A673 (cell line): ENCODE measurements around the gene CDKAL1. TPM values are rescaled to one million over a fixed set of nuclear protein-coding genes. Genes with fewer than 3 reads are reported as not detected.

Source experiments
- BruUV-seq: library from RNA; stranded (reverse); fragments of 400-500 nt; replicated peaks from 2 replicates; lab custom pipeline; 2021; lab: Mats Ljungman, UMichigan
- CTCF ChIA-PET: fragments of 300-600 bp; sonication (Branson Sonifier 250); formaldehyde crosslinking; loops from one replicate; lab custom pipeline; 2022; ENCODE audit warnings: antibody characterized with exemption; lab: Charles Lee
- POLR2A ChIA-PET: fragments of 300-600 bp; sonication (Branson Sonifier 250); formaldehyde crosslinking; loops from one replicate; lab custom pipeline; 2022; ENCODE audit warnings: antibody characterized with exemption; ENCODE audit not compliant: low non-redundant PET; lab: Charles Lee
- DNase-seq: peaks from one replicate; pipeline ENCODE4 v3.0.0-alpha.2; 2015; ENCODE audit warnings: low spot score
- H3K27ac ChIP-seq: fragments of 200-600 bp; sonication (generic); 2 replicates; pipeline ENCODE4 v1.5.1; 2016; ENCODE audit warnings: mixed run types, low read depth, mild to moderate bottlenecking, mixed read lengths, antibody characterized with exemption, low read length; ENCODE audit not compliant: poor library complexity, severe bottlenecking
- H3K27me3 ChIP-seq: fragments of 200-600 bp; sonication (generic); replicated peaks from 2 replicates; pipeline ENCODE4 v1.6.1; 2017; ENCODE audit warnings: mixed run types, low read depth, mild to moderate bottlenecking, mixed read lengths, antibody characterized with exemption, low read length; ENCODE audit not compliant: insufficient read depth, poor library complexity
- H3K36me3 ChIP-seq: fragments of 200-600 bp; sonication (generic); 2 replicates; pipeline ENCODE4 v1.6.1; 2016; ENCODE audit warnings: mixed run types, mild to moderate bottlenecking, mixed read lengths, antibody characterized with exemption, low read length; ENCODE audit not compliant: insufficient read depth, poor library complexity, severe bottlenecking
- H3K4me1 ChIP-seq: fragments of 200-600 bp; sonication (generic); 2 replicates; pipeline ENCODE4 v1.6.1; 2017; ENCODE audit warnings: mixed run types, mild to moderate bottlenecking, mixed read lengths, antibody characterized with exemption, low read length; ENCODE audit not compliant: insufficient read depth, poor library complexity, severe bottlenecking
- H3K4me3 ChIP-seq: fragments of 200-600 bp; sonication (generic); 2 replicates; pipeline ENCODE4 v1.5.1; 2016; ENCODE audit warnings: low read depth, mixed run types, mild to moderate bottlenecking, mixed read lengths, low read length; ENCODE audit not compliant: poor library complexity, severe bottlenecking
- H3K9me3 ChIP-seq: fragments of 200-600 bp; sonication (generic); 2 replicates; pipeline ENCODE4 v1.6.1; 2016; ENCODE audit warnings: mixed run types, low read depth, mild to moderate bottlenecking, mixed read lengths, antibody characterized with exemption, low read length; ENCODE audit not compliant: poor library complexity, severe bottlenecking
- CTCF ChIP-seq: fragments of 300-800, 200-600 bp; sonication (generic); conservative IDR thresholded peaks from 2 replicates; pipeline ENCODE4 v1.5.1; 2017; ENCODE audit warnings: low read depth, mild to moderate bottlenecking, antibody characterized with exemption, low read length, moderate library complexity, mixed read lengths
- EZH2 ChIP-seq: fragments of 200-600 bp; sonication (generic); IDR thresholded peaks from 2 replicates; pipeline ENCODE4 v1.6.1; 2017; ENCODE audit warnings: borderline replicate concordance, low read depth, mild to moderate bottlenecking, mixed read lengths, antibody characterized with exemption, low read length; ENCODE audit not compliant: poor library complexity, severe bottlenecking
- intact Hi-C: fragments of 100-400 bp; cut with micrococcal nuclease; formaldehyde crosslinking; loops from one replicate; pipeline ENCODE4 v1.10.0; 2022; ENCODE audit not compliant: unreplicated experiment
- total RNA-seq: library from RNA; stranded (reverse); gene quantifications from 2 replicates; pipeline ENCODE4 v1.2.3, GENCODE V29; 2021

The CDKAL1 gene
- total RNA-seq, 1 experiment from 2014 or later, result 35.5 TPM

GRCh38 chr6:20665290-20665689 is 131.0 kb downstream of the CDKAL1 start:
- POLR2A ChIA-PET, result no interaction called here
- Histone ChIP-seq H3K4me3 (no peak overlapping the region), H3K4me1 (peaks cover 28% of the 10 kb centered on the region), H3K27me3 (no peaks in the 10 kb centered on the region), H3K36me3 (no peaks in the 10 kb centered on the region), H3K27ac (no peak overlapping the region), H3K9me3 (no peaks in the 10 kb centered on the region)
- BruUV-seq, result no TSS peak
- intact Hi-C loops, result no loop called here
- CTCF ChIA-PET, result no interaction called here
- no peak for DNase-seq
- TF ChIP-seq EZH2 (no peak), CTCF (no peak)

GRCh38 chr6:20669571-20670314 is 135.5 kb downstream of the CDKAL1 start:
- H3K27me3 ChIP-seq, result no peaks in the 10 kb centered on the region
- intact Hi-C loops, result no loop called here
- ChIA-PET CTCF (no interaction called here), POLR2A (no interaction called here)
- H3K4me3 ChIP-seq, result no peak overlapping the region
- H3K27ac ChIP-seq, result no peak overlapping the region
- H3K4me1 ChIP-seq, result peaks cover 3% of the 10 kb centered on the region
- BruUV-seq, result no TSS peak
- TF ChIP-seq CTCF, result no peak
- no peak for TF ChIP-seq EZH2
- no peaks in the 10 kb centered on the region for H3K36me3 ChIP-seq
- no peak for DNase-seq
- no peaks in the 10 kb centered on the region for H3K9me3 ChIP-seq

GRCh38 chr6:20670750-20671149 is 136.5 kb downstream of the CDKAL1 start:
- ChIA-PET POLR2A (no interaction called here), CTCF (no interaction called here)

More at GRCh38 chr6:20670750-20671149, 136.5 kb downstream of the CDKAL1 start:
- Histone ChIP-seq H3K27ac (no peak overlapping the region), H3K9me3 (no peaks in the 10 kb centered on the region), H3K36me3 (no peaks in the 10 kb centered on the region), H3K4me3 (no peak overlapping the region), H3K27me3 (no peaks in the 10 kb centered on the region), H3K4me1 (peaks cover 6% of the 10 kb centered on the region)
- intact Hi-C loops, result no loop called here
- TF ChIP-seq EZH2 (no peak), CTCF (no peak)
- no peak for DNase-seq
- no TSS peak for BruUV-seq
